ENCODE measurements around the gene ERCC6.

The ERCC6 gene

GRCh38 chr10:49550563-49550962, 11.6 kb upstream of the ERCC6 start:
- 15% methylated on average over 2 of the region's 4 CpGs for WGBS
- no peak overlapping the region for H3K18ac ChIP-seq (ENCODE audit: low read depth in 1 of 2, low read length in 2 of 2)
- no peak overlapping the region for H3K4ac ChIP-seq (ENCODE audit: low read depth in 1 of 2, low read length in 2 of 2)
- no peaks in the 10 kb centered on the region for H3K36me3 ChIP-seq (ENCODE audit: control insufficient read depth in 1 of 2, insufficient read depth in 2 of 2, low read depth in 1 of 2, low read length in 2 of 2)
- no peak overlapping the region for H3K23ac ChIP-seq (ENCODE audit: low read length in 2 of 2)
- H2BK5ac ChIP-seq (ENCODE audit: low read depth, low read length, poor library complexity, severe bottlenecking), result no peak overlapping the region
- no peak overlapping the region for H3K14ac ChIP-seq (ENCODE audit: low read length in 2 of 2)
- no peaks in the 10 kb centered on the region for H3K4me1 ChIP-seq (ENCODE audit: control insufficient read depth, insufficient read depth, low read depth, low read length)
- H2AFZ ChIP-seq (ENCODE audit: low read depth, low read length), result no peak overlapping the region
- no peak overlapping the region for H3K4me2 ChIP-seq (ENCODE audit: low read length, poor library complexity, severe bottlenecking)
- no peak overlapping the region for H4K8ac ChIP-seq (ENCODE audit: low read length)
- H3K9ac ChIP-seq (ENCODE audit: low read length), result peak overlapping the region; percentile 26
- H2BK12ac ChIP-seq (ENCODE audit: low read length in 2 of 2), result no peak overlapping the region
- no peaks in the 10 kb centered on the region for H3K79me1 ChIP-seq (replicated peaks; ENCODE audit: low read length, poor library complexity, severe bottlenecking)
- H2BK120ac ChIP-seq (ENCODE audit: low read depth, low read length), result no peak overlapping the region
- no peak overlapping the region for H3K4me3 ChIP-seq (ENCODE audit: insufficient read depth in 1 of 2, low read depth in 1 of 2, low read length in 2 of 2)
- no peaks in the 10 kb centered on the region for H3K27me3 ChIP-seq (ENCODE audit: control insufficient read depth in 1 of 2, insufficient read depth in 1 of 2, low read length in 2 of 2)
- H2BK15ac ChIP-seq (ENCODE audit: low read depth, poor library complexity, severe bottlenecking), result no peak overlapping the region
- no peak overlapping the region for H4K91ac ChIP-seq (ENCODE audit: low read length)
- no peaks in the 10 kb centered on the region for H3K9me3 ChIP-seq (ENCODE audit: control insufficient read depth, low read length)
- DNase-seq, result peak; percentile 21
- no peak overlapping the region for H2AK5ac ChIP-seq (ENCODE audit: low read length, severe bottlenecking)
- no peak overlapping the region for H3K27ac ChIP-seq (ENCODE audit: low read length, poor library complexity, severe bottlenecking)

- H3K9me3 ChIP-seq (ENCODE audit: control insufficient read depth, low read length), result peaks cover 5% of the 10 kb centered on the region
- H3K4ac ChIP-seq (ENCODE audit: low read depth in 1 of 2, low read length in 2 of 2), result no peak overlapping the region
- no peak overlapping the region for H2BK12ac ChIP-seq (ENCODE audit: low read length in 2 of 2)
- H3K4me2 ChIP-seq (ENCODE audit: low read length, poor library complexity, severe bottlenecking), result no peak overlapping the region
- no peak overlapping the region for H4K91ac ChIP-seq (ENCODE audit: low read length)
- 75% methylated on average over 1 of the region's 1 CpG for WGBS
- H3K4me1 ChIP-seq (ENCODE audit: control insufficient read depth, insufficient read depth, low read depth, low read length), result no peaks in the 10 kb centered on the region
- H3K18ac ChIP-seq (ENCODE audit: low read depth in 1 of 2, low read length in 2 of 2), result no peak overlapping the region
- H2BK15ac ChIP-seq (ENCODE audit: low read depth, poor library complexity, severe bottlenecking), result no peak overlapping the region
- no peak overlapping the region for H4K8ac ChIP-seq (ENCODE audit: low read length)
- H3K27me3 ChIP-seq (ENCODE audit: control insufficient read depth in 1 of 2, insufficient read depth in 1 of 2, low read length in 2 of 2), result no peaks in the 10 kb centered on the region
- DNase-seq, result no peak
- H3K79me1 ChIP-seq (replicated peaks; ENCODE audit: low read length, poor library complexity, severe bottlenecking), result no peaks in the 10 kb centered on the region
- H3K9ac ChIP-seq (ENCODE audit: low read length), result peak overlapping the region; percentile 26
- H3K14ac ChIP-seq (ENCODE audit: low read length in 2 of 2), result no peak overlapping the region
- no peak overlapping the region for H2AK5ac ChIP-seq (ENCODE audit: low read length, severe bottlenecking)
- H3K36me3 ChIP-seq (ENCODE audit: control insufficient read depth in 1 of 2, insufficient read depth in 2 of 2, low read depth in 1 of 2, low read length in 2 of 2), result no peaks in the 10 kb centered on the region
- H3K23ac ChIP-seq (ENCODE audit: low read length in 2 of 2), result no peak overlapping the region
- no peak overlapping the region for H2BK120ac ChIP-seq (ENCODE audit: low read depth, low read length)
- no peak overlapping the region for H2BK5ac ChIP-seq (ENCODE audit: low read depth, low read length, poor library complexity, severe bottlenecking)
- no peak overlapping the region for H3K27ac ChIP-seq (ENCODE audit: low read length, poor library complexity, severe bottlenecking)
- no peak overlapping the region for H3K4me3 ChIP-seq (ENCODE audit: insufficient read depth in 1 of 2, low read depth in 1 of 2, low read length in 2 of 2)
- no peak overlapping the region for H2AFZ ChIP-seq (ENCODE audit: low read depth, low read length)
These were observed 10.9 kb upstream of the ERCC6 start for GRCh38 chr10:49549640-49550346.

GRCh38 chr10:49543604-49544003, 4.7 kb upstream of the ERCC6 start:
- no peak overlapping the region for H2BK12ac ChIP-seq (ENCODE audit: low read length in 2 of 2)
- H2AFZ ChIP-seq (ENCODE audit: low read depth, low read length), result no peak overlapping the region
- H2AK5ac ChIP-seq (ENCODE audit: low read length, severe bottlenecking), result no peak overlapping the region
- no peak overlapping the region for H2BK120ac ChIP-seq (ENCODE audit: low read depth, low read length)
- H4K8ac ChIP-seq (ENCODE audit: low read length), result no peak overlapping the region
- H4K91ac ChIP-seq (ENCODE audit: low read length), result no peak overlapping the region
- H3K4ac ChIP-seq (ENCODE audit: low read depth in 1 of 2, low read length in 2 of 2), result no peak overlapping the region
- H3K18ac ChIP-seq (ENCODE audit: low read depth in 1 of 2, low read length in 2 of 2), result no peak overlapping the region
- H3K4me3 ChIP-seq (ENCODE audit: insufficient read depth in 1 of 2, low read depth in 1 of 2, low read length in 2 of 2), result no peak overlapping the region
- no peak overlapping the region for H3K4me2 ChIP-seq (ENCODE audit: low read length, poor library complexity, severe bottlenecking)
- H3K9me3 ChIP-seq (ENCODE audit: control insufficient read depth, low read length), result peaks cover 5% of the 10 kb centered on the region
- H3K14ac ChIP-seq (ENCODE audit: low read length in 2 of 2), result no peak overlapping the region
- peaks cover under 1% of the 10 kb centered on the region for H3K79me1 ChIP-seq (replicated peaks; ENCODE audit: low read length, poor library complexity, severe bottlenecking)
- H3K27me3 ChIP-seq (ENCODE audit: control insufficient read depth in 1 of 2, insufficient read depth in 1 of 2, low read length in 2 of 2), result no peaks in the 10 kb centered on the region
- H3K9ac ChIP-seq (ENCODE audit: low read length), result no peak overlapping the region
- no peak for DNase-seq
- H3K4me1 ChIP-seq (ENCODE audit: control insufficient read depth, insufficient read depth, low read depth, low read length), result peaks cover 3% of the 10 kb centered on the region
- WGBS, result 90% methylated on average over 2 of the region's 3 CpGs
- no peak overlapping the region for H2BK5ac ChIP-seq (ENCODE audit: low read depth, low read length, poor library complexity, severe bottlenecking)
- no peak overlapping the region for H3K23ac ChIP-seq (ENCODE audit: low read length in 2 of 2)
- no peak overlapping the region for H2BK15ac ChIP-seq (ENCODE audit: low read depth, poor library complexity, severe bottlenecking)
- H3K27ac ChIP-seq (ENCODE audit: low read length, poor library complexity, severe bottlenecking), result no peak overlapping the region
- H3K36me3 ChIP-seq (ENCODE audit: control insufficient read depth in 1 of 2, insufficient read depth in 2 of 2, low read depth in 1 of 2, low read length in 2 of 2), result no peaks in the 10 kb centered on the region

DNA sequence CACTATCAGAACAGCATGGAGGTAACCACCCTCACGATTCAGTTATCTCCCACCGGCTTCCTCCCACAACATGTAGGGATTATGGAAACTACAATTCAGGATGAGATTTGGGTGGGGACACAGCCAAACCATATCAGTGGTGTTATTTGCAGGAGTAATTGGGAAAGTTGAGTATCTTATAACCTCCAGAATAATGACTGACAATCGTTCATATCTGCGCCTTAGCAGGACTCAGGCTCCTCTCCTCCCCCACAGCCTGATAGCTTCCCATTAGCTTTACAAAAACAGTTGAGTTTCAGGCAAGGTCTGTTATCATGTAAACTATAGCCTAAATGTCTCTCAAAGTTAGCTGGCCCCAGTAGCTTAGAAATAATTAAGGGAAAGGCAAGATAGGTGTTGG, 3.4 kb upstream of the ERCC6 start:
- no peaks in the 10 kb centered on the region for H3K27me3 ChIP-seq (ENCODE audit: control insufficient read depth in 1 of 2, insufficient read depth in 1 of 2, low read length in 2 of 2)
- H4K8ac ChIP-seq (ENCODE audit: low read length), result no peak overlapping the region
- no peak overlapping the region for H2BK5ac ChIP-seq (ENCODE audit: low read depth, low read length, poor library complexity, severe bottlenecking)
- H3K36me3 ChIP-seq (ENCODE audit: control insufficient read depth in 1 of 2, insufficient read depth in 2 of 2, low read depth in 1 of 2, low read length in 2 of 2), result no peaks in the 10 kb centered on the region
- DNase-seq, result no peak
- no peak overlapping the region for H3K23ac ChIP-seq (ENCODE audit: low read length in 2 of 2)
- H3K79me1 ChIP-seq (replicated peaks; ENCODE audit: low read length, poor library complexity, severe bottlenecking), result peaks cover 12% of the 10 kb centered on the region
- H3K9ac ChIP-seq (ENCODE audit: low read length), result no peak overlapping the region
- no peak overlapping the region for H3K27ac ChIP-seq (ENCODE audit: low read length, poor library complexity, severe bottlenecking)
- H3K4me1 ChIP-seq (ENCODE audit: control insufficient read depth, insufficient read depth, low read depth, low read length), result peaks cover 11% of the 10 kb centered on the region
- no peak overlapping the region for H3K18ac ChIP-seq (ENCODE audit: low read depth in 1 of 2, low read length in 2 of 2)
- WGBS, result 100% methylated on average over 2 of the region's 4 CpGs
- H3K4me2 ChIP-seq (ENCODE audit: low read length, poor library complexity, severe bottlenecking), result no peak overlapping the region
- no peak overlapping the region for H4K91ac ChIP-seq (ENCODE audit: low read length)
- H2AFZ ChIP-seq (ENCODE audit: low read depth, low read length), result no peak overlapping the region
- no peak overlapping the region for H2BK12ac ChIP-seq (ENCODE audit: low read length in 2 of 2)
- H3K4ac ChIP-seq (ENCODE audit: low read depth in 1 of 2, low read length in 2 of 2), result no peak overlapping the region
- H2AK5ac ChIP-seq (ENCODE audit: low read length, severe bottlenecking), result no peak overlapping the region
- peaks cover 5% of the 10 kb centered on the region for H3K9me3 ChIP-seq (ENCODE audit: control insufficient read depth, low read length)
- H3K4me3 ChIP-seq (ENCODE audit: insufficient read depth in 1 of 2, low read depth in 1 of 2, low read length in 2 of 2), result no peak overlapping the region
- H3K14ac ChIP-seq (ENCODE audit: low read length in 2 of 2), result no peak overlapping the region
- H2BK15ac ChIP-seq (ENCODE audit: low read depth, poor library complexity, severe bottlenecking), result no peak overlapping the region
- H2BK120ac ChIP-seq (ENCODE audit: low read depth, low read length), result no peak overlapping the region
